GM12872 (cell line): ENCODE data around the gene KRTAP22-2.

Experiments
- CTCF ChIP-seq: IDR thresholded peaks from 3 replicates; pipeline ENCODE4 v1.5.1; 2011; ENCODE audit warnings: low read depth, mild to moderate bottlenecking, low read length, moderate library complexity; ENCODE audit not compliant: insufficient read depth

Gene KRTAP22-2

DNA sequence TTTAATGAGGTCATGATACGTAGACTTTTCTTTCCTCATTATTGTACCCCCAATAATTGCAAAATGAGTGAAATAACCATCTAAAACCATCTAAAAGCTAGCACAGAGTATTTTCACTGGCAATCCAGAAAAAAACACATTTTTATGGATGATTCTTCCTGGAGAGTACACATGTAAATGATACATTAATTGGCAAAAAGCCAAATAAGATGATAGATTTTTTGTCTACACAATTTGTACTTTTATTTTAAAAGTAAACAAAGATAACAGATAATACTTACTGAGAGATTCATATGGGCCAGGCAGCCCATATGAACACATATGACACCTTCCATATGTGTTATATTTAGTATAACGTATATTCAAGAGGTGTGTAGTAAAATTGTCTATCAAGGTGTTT lies 26.6 kb downstream of the KRTAP22-2 start:
- no peak for TF ChIP-seq CTCF

GRCh38 chr21:30563072-30563471 lies 27.1 kb downstream of the KRTAP22-2 start:
- TF ChIP-seq CTCF: no peak

DNA sequence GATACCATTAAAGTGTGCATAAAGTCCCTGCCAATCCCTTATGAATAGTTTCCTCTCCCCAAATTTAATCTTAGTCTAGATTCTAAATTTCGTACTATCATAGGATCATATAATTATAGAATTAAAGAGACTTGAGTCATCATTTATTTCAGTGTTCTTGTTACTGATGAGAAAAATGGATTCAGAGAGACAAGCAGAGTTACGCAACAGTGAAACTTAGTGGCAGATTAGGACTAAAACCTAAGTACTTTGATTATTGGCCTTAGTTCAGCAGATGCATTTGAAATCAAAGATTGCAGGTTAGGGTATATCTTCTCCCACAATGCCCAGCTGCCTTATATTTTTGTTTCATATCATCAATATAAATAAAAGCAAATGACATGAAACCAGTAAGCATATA lies 28.2 kb downstream of the KRTAP22-2 start:
- no peak for TF ChIP-seq CTCF

GRCh38 chr21:30561264-30561895 lies 28.8 kb downstream of the KRTAP22-2 start, which contains the start of gene KRTAP19-7:
KRTAP19-7 (minus strand) TSS chr21:30561314; CDS start chr21:30561289, 25 bp downstream.
- TF ChIP-seq CTCF: no peak

GRCh38 chr21:30555095-30555494 lies 35.1 kb downstream of the KRTAP22-2 start:
- no peak for TF ChIP-seq CTCF

GRCh38 chr21:30552782-30553181 lies 37.4 kb downstream of the KRTAP22-2 start:
- TF ChIP-seq CTCF: no peak

DNA sequence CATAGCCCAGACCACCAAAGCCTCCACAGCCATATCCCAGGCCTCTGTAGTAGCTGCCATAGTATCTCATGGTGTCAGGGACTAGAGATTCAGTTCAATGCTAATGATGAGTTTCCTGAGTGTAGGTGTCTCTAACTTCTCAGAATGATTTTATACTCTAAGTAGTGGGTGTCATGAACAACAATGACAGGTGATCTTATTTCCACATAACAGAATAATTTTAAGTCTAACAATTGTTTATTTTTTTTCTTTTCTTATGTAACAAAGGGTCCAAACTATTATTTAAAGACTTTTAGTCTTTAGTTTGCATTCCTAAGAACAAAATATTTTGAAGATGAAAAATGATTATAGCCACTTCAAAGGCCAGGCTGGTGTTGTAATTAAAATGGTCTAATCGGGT lies 48.4 kb downstream of the KRTAP22-2 start, which contains the start of gene KRTAP19-6:
TSS of gene KRTAP19-6 (minus strand) at position 101 of the 400 bp plus-strand sequence. CDS start at position 70, 31 bp downstream.
- no peak for TF ChIP-seq CTCF
